HUDEP-2 (cell line): ENCODE results near the gene ANAPC5.

ENCODE experiments used
- DNase-seq, 76 experiments: peaks; one replicate each; lab custom pipeline; 2025; ENCODE audit not compliant: unreplicated experiment in 76 of 76; lab: John Stamatoyannopoulos, UW

The ANAPC5 gene

GRCh38 chr12:121261398-121261797, 90.8 kb downstream of the ANAPC5 start:
- DNase-seq = no peak

- DNase-seq = no peak
Observed at GRCh38 chr12:121260091-121260490, 92.1 kb downstream of the ANAPC5 start.

- no peak for DNase-seq
Observed at GRCh38 chr12:121259074-121259473, 93.1 kb downstream of the ANAPC5 start.
